ENCODE data around the gene ATP10A. TPM values are rescaled to one million over a fixed set of nuclear protein-coding genes. Genes with fewer than 3 reads are reported as not detected.

The ATP10A gene
- total RNA-seq, 1 experiment from 2014 or later, result 3.9 TPM

DNA sequence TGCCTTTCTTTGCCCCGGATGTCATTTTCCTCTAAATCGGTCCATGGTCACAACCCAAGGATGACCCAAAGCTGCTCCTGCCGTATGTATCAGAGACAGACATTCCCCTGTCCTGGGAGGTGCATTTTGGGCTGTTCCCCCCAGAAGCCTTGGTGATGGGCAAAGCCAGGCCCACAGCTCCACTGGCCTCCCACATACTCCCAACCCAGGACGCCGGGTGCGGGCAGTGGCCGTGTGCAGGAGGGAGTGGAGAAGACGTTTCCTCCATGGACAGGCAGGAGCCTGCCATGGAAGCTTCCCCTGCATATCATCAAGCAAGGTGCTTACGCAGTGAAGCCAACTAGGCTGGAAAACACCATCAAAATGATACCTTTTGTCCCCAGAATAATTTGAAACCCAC, 175.0 kb downstream of the ATP10A start:
- H3K27ac Mint-ChIP-seq, result no peak overlapping the region
- Histone ChIP-seq H4K91ac (ENCODE audit: insufficient read length, low read depth, low read length) (no peak overlapping the region), H2BK5ac (ENCODE audit: insufficient read length, low read length) (no peak overlapping the region)

More for the DNA sequence above, 175.0 kb downstream of the ATP10A start:
- Histone ChIP-seq H4K5ac (ENCODE audit: insufficient read length, low read depth, low read length) (no peak overlapping the region), H3K27me3 (ENCODE audit: insufficient read depth, low read length) (no peaks in the 10 kb centered on the region), H3K9ac (ENCODE audit: extremely low read depth, insufficient read length, low read length) (no peak overlapping the region), H2AK5ac (ENCODE audit: insufficient read length, low read length) (no peak overlapping the region), H3K14ac (ENCODE audit: insufficient read depth, low read length) (no peak overlapping the region), H3K18ac (ENCODE audit: insufficient read length, low read depth, low read length) (no peak overlapping the region), H3K79me2 (ENCODE audit: insufficient read depth, low read length) (no peaks in the 10 kb centered on the region), H3K9me3 (ENCODE audit: control insufficient read depth, low read depth, low read length) (no peaks in the 10 kb centered on the region), H2BK15ac (ENCODE audit: low read depth, low read length) (no peak overlapping the region), H3K4me1 (ENCODE audit: insufficient read depth, low read length) (peaks cover 5% of the 10 kb centered on the region; the same call in 1 of the 2 replicates), H4K20me1 (ENCODE audit: control insufficient read depth, insufficient read depth, insufficient read length) (peaks cover 3% of the 10 kb centered on the region), H3K79me1 (ENCODE audit: insufficient read depth, low read depth, low read length, poor library complexity, severe bottlenecking) (no peaks in the 10 kb centered on the region), H2BK120ac (ENCODE audit: low read depth, low read length, poor library complexity, severe bottlenecking) (no peak overlapping the region), H3K4ac (ENCODE audit: low read depth, low read length) (no peak overlapping the region), H4K8ac (replicated peaks; ENCODE audit: insufficient read length, low read depth, low read length) (no peak overlapping the region), H3K27ac (ENCODE audit: insufficient read length, low read depth, low read length) (no peak overlapping the region), H2BK12ac (ENCODE audit: insufficient read length, low read depth, low read length) (no peak overlapping the region), H3K23ac (ENCODE audit: insufficient read length, low read depth, low read length) (no peak overlapping the region), H3K23me2 (ENCODE audit: insufficient read length, low read depth, low read length, poor library complexity, severe bottlenecking) (no peaks in the 10 kb centered on the region), H2BK20ac (ENCODE audit: low read depth, low read length, poor library complexity, severe bottlenecking) (no peak overlapping the region), H3T11ph (ENCODE audit: low read length) (no peak overlapping the region), H2AFZ (ENCODE audit: low read length) (no peak overlapping the region), H3K56ac (ENCODE audit: insufficient read length, low read depth, low read length) (no peak overlapping the region), H3K4me2 (ENCODE audit: insufficient read depth, insufficient read length, low read length) (no peak overlapping the region)
- Mint-ChIP-seq H3K36me3 (ENCODE audit: insufficient read depth in 1 of 3, low read depth in 3 of 3) (peaks cover 1 to 5% (median 3%) of the 10 kb centered on the region in 3 experiments; a peak in 6 of 7 replicates), H3K4me3 (no peak overlapping the region), H3K9me3 (peaks cover under 1 to 4% of the 10 kb centered on the region in 2 experiments; a peak in 3 of 5 replicates), H3K4me1 (peaks cover 26 to 38% of the 10 kb centered on the region in 2 experiments), H3K27me3 (ENCODE audit: low read depth) (peaks cover 12% of the 10 kb centered on the region)
- DNase-seq, result no peak
- no CpG with 5 or more reads among the region's 9 CpGs for WGBS (ENCODE audit: extremely low coverage, insufficient read length, low lambda C conversion rate)
- TF ChIP-seq, protein P1, sequence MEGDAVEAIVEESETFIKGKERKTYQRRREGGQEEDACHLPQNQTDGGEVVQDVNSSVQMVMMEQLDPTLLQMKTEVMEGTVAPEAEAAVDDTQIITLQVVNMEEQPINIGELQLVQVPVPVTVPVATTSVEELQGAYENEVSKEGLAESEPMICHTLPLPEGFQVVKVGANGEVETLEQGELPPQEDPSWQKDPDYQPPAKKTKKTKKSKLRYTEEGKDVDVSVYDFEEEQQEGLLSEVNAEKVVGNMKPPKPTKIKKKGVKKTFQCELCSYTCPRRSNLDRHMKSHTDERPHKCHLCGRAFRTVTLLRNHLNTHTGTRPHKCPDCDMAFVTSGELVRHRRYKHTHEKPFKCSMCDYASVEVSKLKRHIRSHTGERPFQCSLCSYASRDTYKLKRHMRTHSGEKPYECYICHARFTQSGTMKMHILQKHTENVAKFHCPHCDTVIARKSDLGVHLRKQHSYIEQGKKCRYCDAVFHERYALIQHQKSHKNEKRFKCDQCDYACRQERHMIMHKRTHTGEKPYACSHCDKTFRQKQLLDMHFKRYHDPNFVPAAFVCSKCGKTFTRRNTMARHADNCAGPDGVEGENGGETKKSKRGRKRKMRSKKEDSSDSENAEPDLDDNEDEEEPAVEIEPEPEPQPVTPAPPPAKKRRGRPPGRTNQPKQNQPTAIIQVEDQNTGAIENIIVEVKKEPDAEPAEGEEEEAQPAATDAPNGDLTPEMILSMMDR (conservative IDR thresholded peaks at IDR 0.05), result no peak
